Measurements from ENCODE around the gene LIN37.

The LIN37 gene

GRCh38 chr19:35775298-35776101, 27.1 kb downstream of the LIN37 start, which contains the start of gene ARHGAP33:
Gene ARHGAP33 (plus strand): TSS chr19:35775564. CDS start chr19:35775659, 95 bp downstream.
- Histone ChIP-seq H3K9ac (ENCODE audit: low read length) (no peak within 1 kb of the TSS), H3K4me3 (ENCODE audit: low read length) (peak within 1 kb of the TSS; percentile 67), H3K36me3 (ENCODE audit: control insufficient read depth, low read depth, low read length) (no peaks in the 10 kb centered on the region), H3K9me3 (ENCODE audit: control insufficient read depth, low read depth, low read length) (no peaks in the 10 kb centered on the region), H3K27me3 (ENCODE audit: control insufficient read depth, insufficient read depth, low read length) (peaks cover 21% of the 10 kb centered on the region), H3K27ac (ENCODE audit: low read length) (no peak within 1 kb of the TSS), H3K4me1 (ENCODE audit: control insufficient read depth, low read depth, low read length) (peaks cover 17% of the 10 kb centered on the region)

GRCh38 chr19:35776102-35776788, 27.9 kb downstream of the LIN37 start:
- Histone ChIP-seq H3K27me3 (ENCODE audit: control insufficient read depth, insufficient read depth, low read length) (peaks cover 21% of the 10 kb centered on the region), H3K27ac (ENCODE audit: low read length) (no peak overlapping the region), H3K9ac (ENCODE audit: low read length) (no peak overlapping the region), H3K4me3 (ENCODE audit: low read length) (peak overlapping the region; percentile 67), H3K36me3 (ENCODE audit: control insufficient read depth, low read depth, low read length) (no peaks in the 10 kb centered on the region), H3K9me3 (ENCODE audit: control insufficient read depth, low read depth, low read length) (no peaks in the 10 kb centered on the region), H3K4me1 (ENCODE audit: control insufficient read depth, low read depth, low read length) (peaks cover 17% of the 10 kb centered on the region)

GRCh38 chr19:35777086-35777841, 28.9 kb downstream of the LIN37 start:
- no peak overlapping the region for H3K27ac ChIP-seq (ENCODE audit: low read length)
- H3K27me3 ChIP-seq (ENCODE audit: control insufficient read depth, insufficient read depth, low read length): peaks cover 21% of the 10 kb centered on the region
- no peaks in the 10 kb centered on the region for H3K36me3 ChIP-seq (ENCODE audit: control insufficient read depth, low read depth, low read length)
- H3K9me3 ChIP-seq (ENCODE audit: control insufficient read depth, low read depth, low read length): no peaks in the 10 kb centered on the region
- peaks cover 17% of the 10 kb centered on the region for H3K4me1 ChIP-seq (ENCODE audit: control insufficient read depth, low read depth, low read length)
- H3K4me3 ChIP-seq (ENCODE audit: low read length): peak overlapping the region; percentile 67
- no peak overlapping the region for H3K9ac ChIP-seq (ENCODE audit: low read length)

GRCh38 chr19:35777961-35778360, 29.6 kb downstream of the LIN37 start:
- peaks cover 19% of the 10 kb centered on the region for H3K27me3 ChIP-seq (ENCODE audit: control insufficient read depth, insufficient read depth, low read length)
- no peak overlapping the region for H3K27ac ChIP-seq (ENCODE audit: low read length)
- H3K4me1 ChIP-seq (ENCODE audit: control insufficient read depth, low read depth, low read length): peaks cover 17% of the 10 kb centered on the region
- H3K9me3 ChIP-seq (ENCODE audit: control insufficient read depth, low read depth, low read length): no peaks in the 10 kb centered on the region
- no peak overlapping the region for H3K4me3 ChIP-seq (ENCODE audit: low read length)
- no peak overlapping the region for H3K9ac ChIP-seq (ENCODE audit: low read length)
- no peaks in the 10 kb centered on the region for H3K36me3 ChIP-seq (ENCODE audit: control insufficient read depth, low read depth, low read length)

DNA sequence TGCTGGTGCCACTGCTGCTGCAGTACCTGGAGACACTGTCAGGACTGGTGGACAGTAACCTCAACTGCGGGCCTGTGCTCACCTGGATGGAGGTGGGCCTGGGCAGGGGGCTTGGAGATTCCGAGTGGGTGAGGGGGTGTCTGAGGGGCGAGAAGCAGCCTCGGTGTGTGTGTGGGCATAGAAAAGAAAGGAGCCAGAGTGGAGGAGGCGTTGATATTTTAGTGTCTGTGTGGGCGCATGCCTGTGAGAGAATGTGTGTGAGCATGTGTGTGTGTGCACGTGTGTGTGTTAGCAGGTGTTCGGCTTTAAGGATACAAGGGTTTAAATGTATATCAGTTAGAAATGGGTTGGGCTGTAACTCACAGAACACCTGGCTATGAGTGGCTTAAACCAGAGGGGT, 30.7 kb downstream of the LIN37 start:
- Histone ChIP-seq H3K9me3 (ENCODE audit: control insufficient read depth, low read depth, low read length) (no peaks in the 10 kb centered on the region), H3K36me3 (ENCODE audit: control insufficient read depth, low read depth, low read length) (no peaks in the 10 kb centered on the region), H3K27ac (ENCODE audit: low read length) (no peak overlapping the region), H3K4me3 (ENCODE audit: low read length) (no peak overlapping the region), H3K27me3 (ENCODE audit: control insufficient read depth, insufficient read depth, low read length) (peaks cover 13% of the 10 kb centered on the region), H3K9ac (ENCODE audit: low read length) (no peak overlapping the region), H3K4me1 (ENCODE audit: control insufficient read depth, low read depth, low read length) (peaks cover 20% of the 10 kb centered on the region)

DNA sequence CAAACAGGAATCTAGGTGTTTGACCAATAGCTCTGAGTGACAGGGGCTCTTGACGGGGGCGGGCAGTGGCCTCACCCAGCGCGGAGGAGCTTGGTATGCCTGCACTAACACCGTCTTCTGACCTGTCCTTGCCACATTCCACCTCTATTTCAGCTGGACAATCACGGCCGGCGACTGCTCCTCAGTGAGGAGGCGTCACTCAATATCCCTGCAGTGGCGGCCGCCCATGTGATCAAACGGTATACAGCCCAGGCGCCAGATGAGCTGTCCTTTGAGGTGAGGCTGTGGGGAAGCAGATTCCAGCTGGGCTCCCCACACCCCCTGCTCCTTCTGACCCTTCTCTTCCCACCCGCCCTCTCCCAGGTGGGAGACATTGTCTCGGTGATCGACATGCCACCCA, 31.7 kb downstream of the LIN37 start:
- Histone ChIP-seq H3K27me3 (ENCODE audit: control insufficient read depth, insufficient read depth, low read length) (peaks cover 8% of the 10 kb centered on the region), H3K4me3 (ENCODE audit: low read length) (no peak overlapping the region), H3K36me3 (ENCODE audit: control insufficient read depth, low read depth, low read length) (no peaks in the 10 kb centered on the region), H3K9me3 (ENCODE audit: control insufficient read depth, low read depth, low read length) (no peaks in the 10 kb centered on the region), H3K27ac (ENCODE audit: low read length) (no peak overlapping the region), H3K4me1 (ENCODE audit: control insufficient read depth, low read depth, low read length) (peaks cover 17% of the 10 kb centered on the region), H3K9ac (ENCODE audit: low read length) (no peak overlapping the region)

- Histone ChIP-seq H3K36me3 (ENCODE audit: control insufficient read depth, low read depth, low read length) (no peaks in the 10 kb centered on the region), H3K4me1 (ENCODE audit: control insufficient read depth, low read depth, low read length) (peaks cover 17% of the 10 kb centered on the region), H3K4me3 (ENCODE audit: low read length) (no peak overlapping the region)
Observed at GRCh38 chr19:35780717-35781116, 32.3 kb downstream of the LIN37 start.

GRCh38 chr19:35781650-35782049, 33.3 kb downstream of the LIN37 start:
- peaks cover 4% of the 10 kb centered on the region for H3K27me3 ChIP-seq (ENCODE audit: control insufficient read depth, insufficient read depth, low read length)
- H3K9me3 ChIP-seq (ENCODE audit: control insufficient read depth, low read depth, low read length): no peaks in the 10 kb centered on the region
- H3K4me1 ChIP-seq (ENCODE audit: control insufficient read depth, low read depth, low read length): peaks cover 11% of the 10 kb centered on the region
- H3K4me3 ChIP-seq (ENCODE audit: low read length): no peak overlapping the region
- H3K27ac ChIP-seq (ENCODE audit: low read length): no peak overlapping the region
- no peaks in the 10 kb centered on the region for H3K36me3 ChIP-seq (ENCODE audit: control insufficient read depth, low read depth, low read length)
- no peak overlapping the region for H3K9ac ChIP-seq (ENCODE audit: low read length)

More at GRCh38 chr19:35780717-35781116, 32.3 kb downstream of the LIN37 start:
- no peak overlapping the region for H3K9ac ChIP-seq (ENCODE audit: low read length)
- H3K27ac ChIP-seq (ENCODE audit: low read length): no peak overlapping the region
- H3K9me3 ChIP-seq (ENCODE audit: control insufficient read depth, low read depth, low read length): no peaks in the 10 kb centered on the region
- H3K27me3 ChIP-seq (ENCODE audit: control insufficient read depth, insufficient read depth, low read length): peaks cover 8% of the 10 kb centered on the region

GRCh38 chr19:35782589-35782988, 34.2 kb downstream of the LIN37 start:
- Histone ChIP-seq H3K27ac (ENCODE audit: low read length) (no peak overlapping the region), H3K4me1 (ENCODE audit: control insufficient read depth, low read depth, low read length) (peaks cover 4% of the 10 kb centered on the region), H3K9ac (ENCODE audit: low read length) (no peak overlapping the region), H3K9me3 (ENCODE audit: control insufficient read depth, low read depth, low read length) (no peaks in the 10 kb centered on the region), H3K27me3 (ENCODE audit: control insufficient read depth, insufficient read depth, low read length) (no peaks in the 10 kb centered on the region), H3K4me3 (ENCODE audit: low read length) (no peak overlapping the region), H3K36me3 (ENCODE audit: control insufficient read depth, low read depth, low read length) (no peaks in the 10 kb centered on the region)

GRCh38 chr19:35783469-35784434, 35.4 kb downstream of the LIN37 start:
- H3K27ac ChIP-seq (ENCODE audit: low read length): no peak overlapping the region
- H3K4me1 ChIP-seq (ENCODE audit: control insufficient read depth, low read depth, low read length): peaks cover 3% of the 10 kb centered on the region
- no peaks in the 10 kb centered on the region for H3K36me3 ChIP-seq (ENCODE audit: control insufficient read depth, low read depth, low read length)
- no peak overlapping the region for H3K9ac ChIP-seq (ENCODE audit: low read length)
- H3K27me3 ChIP-seq (ENCODE audit: control insufficient read depth, insufficient read depth, low read length): no peaks in the 10 kb centered on the region
- H3K9me3 ChIP-seq (ENCODE audit: control insufficient read depth, low read depth, low read length): no peaks in the 10 kb centered on the region
- peak overlapping the region; percentile 33 for H3K4me3 ChIP-seq (ENCODE audit: low read length)
